ENCODE measurements around the gene LILRB5. TPM values are rescaled to one million over a fixed set of nuclear protein-coding genes. Genes with fewer than 3 reads are reported as not detected.
"Not testable (repeated sequence)": the region's sequence is repeated elsewhere in the genome, so short reads cannot be mapped to it uniquely, and the experiment has no call there.

Gene LILRB5
- total RNA-seq, 1 experiment from 2014 or later, result not detected

- CTCF ChIA-PET, result interaction anchor here (0.6 kb wide), 1 partner anchor 11 kb away, joined by 3 read pairs; the partner anchor contains the start of gene LILRB5
- Mint-ChIP-seq H3K27ac (ENCODE audit: unreplicated experiment) (no peak overlapping the region), H3K9me3 (ENCODE audit: low read depth, unreplicated experiment) (no peaks in the 10 kb centered on the region), H3K4me3 (ENCODE audit: low read depth, unreplicated experiment) (no peak overlapping the region), H3K4me1 (ENCODE audit: low read depth, unreplicated experiment) (peaks cover 9% of the 10 kb centered on the region), H3K36me3 (ENCODE audit: insufficient read depth, unreplicated experiment) (no peaks in the 10 kb centered on the region), H3K27me3 (ENCODE audit: unreplicated experiment) (peaks cover 59% of the 10 kb centered on the region)
- no TSS peak for BruUV-seq (replicated peaks)
- DNase-seq, result no peak
- intact Hi-C loops (cut with micrococcal nuclease; ENCODE audit: unreplicated experiment), result loop anchor here (2.0 kb wide), 1 partner anchor 23 kb away; the partner anchor contains the start of gene LILRB3
- TF ChIP-seq CTCF (IDR thresholded peaks at IDR 0.05; ENCODE audit: unreplicated experiment), result no peak
These were observed 11.1 kb downstream of the LILRB5 start for GRCh38 chr19:54245936-54246335.

- H3K27ac Mint-ChIP-seq (ENCODE audit: unreplicated experiment); BruUV-seq (replicated peaks); H3K9me3 Mint-ChIP-seq (ENCODE audit: low read depth, unreplicated experiment); H3K36me3 Mint-ChIP-seq (ENCODE audit: insufficient read depth, unreplicated experiment); H3K4me3 Mint-ChIP-seq (ENCODE audit: low read depth, unreplicated experiment); H3K4me1 Mint-ChIP-seq (ENCODE audit: low read depth, unreplicated experiment); CTCF ChIA-PET; intact Hi-C loops (cut with micrococcal nuclease; ENCODE audit: unreplicated experiment); DNase-seq: not testable (repeated sequence)
- H3K27me3 Mint-ChIP-seq (ENCODE audit: unreplicated experiment), result peaks cover 52% of the 10 kb centered on the region
These were observed 13.3 kb downstream of the LILRB5 start for GRCh38 chr19:54243809-54244208.

- CTCF ChIA-PET; H3K27ac Mint-ChIP-seq (ENCODE audit: unreplicated experiment); H3K4me3 Mint-ChIP-seq (ENCODE audit: low read depth, unreplicated experiment); H3K4me1 Mint-ChIP-seq (ENCODE audit: low read depth, unreplicated experiment); DNase-seq; BruUV-seq (replicated peaks); intact Hi-C loops (cut with micrococcal nuclease; ENCODE audit: unreplicated experiment); H3K9me3 Mint-ChIP-seq (ENCODE audit: low read depth, unreplicated experiment); H3K36me3 Mint-ChIP-seq (ENCODE audit: insufficient read depth, unreplicated experiment): not testable (repeated sequence)
- peaks cover 52% of the 10 kb centered on the region for H3K27me3 Mint-ChIP-seq (ENCODE audit: unreplicated experiment)
These were observed 14.4 kb downstream of the LILRB5 start, which contains the start of gene LILRA6 for GRCh38 chr19:54242646-54243045. LILRA6 (minus strand) TSS chr19:54242790.

GRCh38 chr19:54242234-54242633, 14.8 kb downstream of the LILRB5 start:
- DNase-seq; BruUV-seq (replicated peaks); H3K9me3 Mint-ChIP-seq (ENCODE audit: low read depth, unreplicated experiment); H3K4me3 Mint-ChIP-seq (ENCODE audit: low read depth, unreplicated experiment); H3K36me3 Mint-ChIP-seq (ENCODE audit: insufficient read depth, unreplicated experiment); H3K4me1 Mint-ChIP-seq (ENCODE audit: low read depth, unreplicated experiment); H3K27ac Mint-ChIP-seq (ENCODE audit: unreplicated experiment); CTCF ChIA-PET; intact Hi-C loops (cut with micrococcal nuclease; ENCODE audit: unreplicated experiment): not testable (repeated sequence)
- H3K27me3 Mint-ChIP-seq (ENCODE audit: unreplicated experiment), result peaks cover 52% of the 10 kb centered on the region

GRCh38 chr19:54240372-54241336, 16.4 kb downstream of the LILRB5 start:
- DNase-seq; CTCF ChIA-PET; H3K4me1 Mint-ChIP-seq (ENCODE audit: low read depth, unreplicated experiment); H3K27ac Mint-ChIP-seq (ENCODE audit: unreplicated experiment); H3K4me3 Mint-ChIP-seq (ENCODE audit: low read depth, unreplicated experiment); BruUV-seq (replicated peaks); H3K9me3 Mint-ChIP-seq (ENCODE audit: low read depth, unreplicated experiment); intact Hi-C loops (cut with micrococcal nuclease; ENCODE audit: unreplicated experiment); H3K36me3 Mint-ChIP-seq (ENCODE audit: insufficient read depth, unreplicated experiment): not testable (repeated sequence)
- H3K27me3 Mint-ChIP-seq (ENCODE audit: unreplicated experiment), result peaks cover 65% of the 10 kb centered on the region

- H3K4me3 Mint-ChIP-seq (ENCODE audit: low read depth, unreplicated experiment); H3K9me3 Mint-ChIP-seq (ENCODE audit: low read depth, unreplicated experiment); DNase-seq; intact Hi-C loops (cut with micrococcal nuclease; ENCODE audit: unreplicated experiment); H3K36me3 Mint-ChIP-seq (ENCODE audit: insufficient read depth, unreplicated experiment); H3K4me1 Mint-ChIP-seq (ENCODE audit: low read depth, unreplicated experiment); H3K27ac Mint-ChIP-seq (ENCODE audit: unreplicated experiment); BruUV-seq (replicated peaks): not testable (repeated sequence)
- peaks cover 66% of the 10 kb centered on the region for H3K27me3 Mint-ChIP-seq (ENCODE audit: unreplicated experiment)
- CTCF ChIA-PET, result interaction anchor here (0.6 kb wide), 1 partner anchor 34 kb away, joined by 3 read pairs; no protein-coding TSS in a partner anchor
These were observed 17.3 kb downstream of the LILRB5 start for GRCh38 chr19:54239491-54240371.
